Calu3 (cell line): ENCODE data around the gene AIG1. TPM values are rescaled to one million over a fixed set of nuclear protein-coding genes. Genes with fewer than 3 reads are reported as not detected.

ENCODE experiments used
- BruUV-seq: library from RNA; stranded (reverse); fragments of 400-500 nt; replicated peaks from 2 replicates; lab custom pipeline; 2021; lab: Mats Ljungman, UMichigan
- CTCF ChIA-PET: fragments of 300-600 bp; sonication (Branson Sonifier 250); formaldehyde crosslinking; loops from one replicate; lab custom pipeline; 2022; ENCODE audit warnings: antibody characterized with exemption; lab: Charles Lee
- DNase-seq: peaks from one replicate; pipeline ENCODE4 v3.0.0; 2022
- H3K27ac Mint-ChIP-seq: one replicate; pipeline ENCODE4 v1.8.0; 2022; ENCODE audit warnings: mixed read lengths; ENCODE audit not compliant: unreplicated experiment
- H3K27me3 Mint-ChIP-seq: one replicate; pipeline ENCODE4 v1.8.0; 2022; ENCODE audit warnings: mixed read lengths; ENCODE audit not compliant: unreplicated experiment
- H3K36me3 Mint-ChIP-seq: one replicate; pipeline ENCODE4 v1.8.0; 2022; ENCODE audit warnings: mild to moderate bottlenecking, moderate library complexity, mixed read lengths; ENCODE audit not compliant: insufficient read depth, unreplicated experiment
- H3K4me1 Mint-ChIP-seq: one replicate; pipeline ENCODE4 v1.8.0; 2022; ENCODE audit warnings: mild to moderate bottlenecking, low read depth, mixed read lengths; ENCODE audit not compliant: unreplicated experiment
- H3K4me3 Mint-ChIP-seq: one replicate; pipeline ENCODE4 v1.8.0; 2022; ENCODE audit warnings: mild to moderate bottlenecking, low read depth, moderate library complexity, mixed read lengths; ENCODE audit not compliant: unreplicated experiment
- H3K9me3 Mint-ChIP-seq: one replicate; pipeline ENCODE4 v1.8.0; 2022; ENCODE audit warnings: low read depth, mixed read lengths; ENCODE audit not compliant: unreplicated experiment
- intact Hi-C: fragments of 100-400 bp; cut with micrococcal nuclease; formaldehyde crosslinking; loops from one replicate; pipeline ENCODE4 v1.10.0; 2022; ENCODE audit not compliant: unreplicated experiment
- total RNA-seq: library from RNA; stranded (reverse); gene quantifications from 2 replicates; pipeline ENCODE4 v1.2.3, GENCODE V29; 2022
- TF ChIP-seq, protein P1 (sequence below): fragments of 200-600 bp; IDR thresholded peaks from one replicate; pipeline ENCODE4 v1.8.0; 2022; ENCODE audit warnings: antibody characterized with exemption; ENCODE audit not compliant: unreplicated experiment

Gene AIG1
- total RNA-seq, 1 experiment from 2014 or later = 57.2 TPM

- no TSS peak for BruUV-seq
- intact Hi-C loops = no loop called here
- Mint-ChIP-seq H3K36me3 (no peaks in the 10 kb centered on the region), H3K4me3 (no peak overlapping the region), H3K27me3 (no peaks in the 10 kb centered on the region), H3K27ac (no peak overlapping the region), H3K4me1 (no peaks in the 10 kb centered on the region), H3K9me3 (no peaks in the 10 kb centered on the region)
- no peak for DNase-seq
- CTCF ChIA-PET = interaction anchor here (0.7 kb wide), 1 partner anchor 728 kb away, joined by 3 read pairs; no protein-coding TSS in a partner anchor
- TF ChIP-seq, protein P1, sequence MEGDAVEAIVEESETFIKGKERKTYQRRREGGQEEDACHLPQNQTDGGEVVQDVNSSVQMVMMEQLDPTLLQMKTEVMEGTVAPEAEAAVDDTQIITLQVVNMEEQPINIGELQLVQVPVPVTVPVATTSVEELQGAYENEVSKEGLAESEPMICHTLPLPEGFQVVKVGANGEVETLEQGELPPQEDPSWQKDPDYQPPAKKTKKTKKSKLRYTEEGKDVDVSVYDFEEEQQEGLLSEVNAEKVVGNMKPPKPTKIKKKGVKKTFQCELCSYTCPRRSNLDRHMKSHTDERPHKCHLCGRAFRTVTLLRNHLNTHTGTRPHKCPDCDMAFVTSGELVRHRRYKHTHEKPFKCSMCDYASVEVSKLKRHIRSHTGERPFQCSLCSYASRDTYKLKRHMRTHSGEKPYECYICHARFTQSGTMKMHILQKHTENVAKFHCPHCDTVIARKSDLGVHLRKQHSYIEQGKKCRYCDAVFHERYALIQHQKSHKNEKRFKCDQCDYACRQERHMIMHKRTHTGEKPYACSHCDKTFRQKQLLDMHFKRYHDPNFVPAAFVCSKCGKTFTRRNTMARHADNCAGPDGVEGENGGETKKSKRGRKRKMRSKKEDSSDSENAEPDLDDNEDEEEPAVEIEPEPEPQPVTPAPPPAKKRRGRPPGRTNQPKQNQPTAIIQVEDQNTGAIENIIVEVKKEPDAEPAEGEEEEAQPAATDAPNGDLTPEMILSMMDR = no peak
Observed at GRCh38 chr6:143346004-143346403, 285.3 kb downstream of the AIG1 start.

GRCh38 chr6:143348531-143348930 lies 287.8 kb downstream of the AIG1 start:
- Mint-ChIP-seq H3K4me1 (no peaks in the 10 kb centered on the region), H3K27ac (no peak overlapping the region), H3K9me3 (no peaks in the 10 kb centered on the region), H3K4me3 (no peak overlapping the region), H3K36me3 (no peaks in the 10 kb centered on the region), H3K27me3 (no peaks in the 10 kb centered on the region)
- BruUV-seq = no TSS peak
- intact Hi-C loops = no loop called here
- CTCF ChIA-PET = no interaction called here
- TF ChIP-seq, protein P1 = no peak
- no peak for DNase-seq

DNA sequence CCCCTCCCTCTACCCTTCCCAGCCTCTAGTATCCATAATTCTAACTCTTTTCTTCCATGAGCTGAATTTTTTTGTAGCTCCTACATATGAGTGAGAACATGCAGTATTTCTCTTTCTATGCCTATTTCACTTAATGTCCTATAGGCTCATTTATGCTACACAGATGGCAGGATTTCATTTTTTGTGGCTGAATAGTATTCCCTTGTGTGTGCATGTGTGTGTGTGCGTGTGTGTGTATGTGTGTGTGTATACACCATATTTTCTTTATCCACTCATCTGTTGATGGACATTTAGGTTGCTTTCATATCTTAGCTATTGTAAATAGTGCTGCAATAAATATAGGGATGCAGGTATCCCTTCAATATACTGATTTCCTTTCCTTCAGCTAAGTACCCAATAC lies 288.8 kb downstream of the AIG1 start:
- no peak overlapping the region for H3K27ac Mint-ChIP-seq
- no peak overlapping the region for H3K4me3 Mint-ChIP-seq
- intact Hi-C loops = no loop called here
- H3K4me1 Mint-ChIP-seq = no peaks in the 10 kb centered on the region
- no peaks in the 10 kb centered on the region for H3K27me3 Mint-ChIP-seq
- H3K36me3 Mint-ChIP-seq = no peaks in the 10 kb centered on the region
- TF ChIP-seq, protein P1 = no peak
- DNase-seq = no peak
- CTCF ChIA-PET = no interaction called here
- no TSS peak for BruUV-seq
- no peaks in the 10 kb centered on the region for H3K9me3 Mint-ChIP-seq

DNA sequence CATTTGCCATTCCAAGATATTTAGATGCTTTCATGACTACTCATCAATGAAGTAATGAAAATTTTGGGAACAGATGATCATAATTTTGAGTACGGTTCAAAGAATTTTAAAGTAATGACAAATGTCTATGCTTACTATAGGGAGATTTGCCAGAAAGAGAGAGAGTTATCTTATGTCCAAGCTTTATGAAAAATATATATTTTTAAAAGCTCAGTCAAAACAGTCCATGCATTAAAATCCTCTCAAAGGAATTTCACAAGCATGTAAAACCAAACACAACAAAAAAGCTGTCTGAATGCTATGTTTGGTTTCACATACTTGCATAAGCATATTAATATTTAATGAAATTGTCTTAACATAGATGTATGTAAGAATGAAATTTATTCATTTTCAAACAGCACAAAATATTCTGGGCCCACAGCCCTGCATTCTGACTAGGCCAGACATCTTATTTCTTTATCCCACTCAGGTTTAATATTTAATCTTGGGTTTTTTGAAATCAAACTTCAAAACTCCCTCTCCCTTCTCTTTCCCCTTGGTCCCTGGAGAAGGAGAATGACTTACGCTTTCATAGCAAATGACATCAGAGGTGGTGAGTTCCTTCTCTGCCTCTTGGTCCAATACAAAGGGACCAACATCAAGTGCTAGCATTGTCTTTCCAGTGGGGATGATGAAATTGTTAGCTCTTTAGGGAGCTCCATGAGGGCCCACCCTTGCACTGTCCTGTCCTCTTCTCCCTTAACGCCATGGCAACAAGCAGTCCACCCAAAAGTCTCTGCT lies 295.6 kb downstream of the AIG1 start:
- intact Hi-C loops = no loop called here
- BruUV-seq = no TSS peak
- CTCF ChIA-PET = no interaction called here
- TF ChIP-seq, protein P1 = no peak
- Mint-ChIP-seq H3K4me3 (no peak overlapping the region), H3K9me3 (no peaks in the 10 kb centered on the region), H3K27ac (no peak overlapping the region), H3K36me3 (no peaks in the 10 kb centered on the region), H3K4me1 (no peaks in the 10 kb centered on the region), H3K27me3 (no peaks in the 10 kb centered on the region)
- no peak for DNase-seq
